K562 (cell line): ENCODE results near the gene CDC42EP5. TPM values are rescaled to one million over a fixed set of nuclear protein-coding genes. Genes with fewer than 3 reads are reported as not detected.
A peak's percentile ranks its signal among the peaks of the same experiment; 100 is the strongest.

ENCODE experiments used
- ARID1B ChIP-seq: fragments of 450-650 bp; IDR thresholded peaks from 2 replicates; pipeline ENCODE4 v1.6.1; 2016; ENCODE audit warnings: antibody characterized with exemption, mild to moderate bottlenecking, inconsistent platforms
- BACH1 ChIP-seq: fragments of 200-800 bp; sonication (Bioruptor generic); IDR thresholded peaks from 2 replicates; pipeline ENCODE4 v1.6.1; 2016; ENCODE audit warnings: missing genetic modification characterization, missing compliant biosample characterization
- CHD2 ChIP-seq: IDR thresholded peaks from 2 replicates; pipeline ENCODE4 v1.6.1; 2011; ENCODE audit warnings: low read depth, low read length
- HEY1 ChIP-seq: fragments of 250-450 bp; sonication (Bioruptor Pico); IDR thresholded peaks from 2 replicates; pipeline ENCODE4 v1.5.0; 2020; ENCODE audit warnings: mild to moderate bottlenecking, moderate library complexity, borderline replicate concordance
- HNRNPUL1 ChIP-seq: fragments of 200-400 bp; formaldehyde crosslinking; IDR thresholded peaks from 2 replicates; pipeline ENCODE4 v1.6.1; 2017; ENCODE audit warnings: low read length
- PHF8 ChIP-seq: fragments of 200-600 bp; sonication (generic); IDR thresholded peaks from 2 replicates; pipeline ENCODE4 v1.6.1; 2012; ENCODE audit warnings: mixed run types, mild to moderate bottlenecking, inconsistent platforms, low read length, moderate library complexity, borderline replicate concordance
- POLR2A ChIP-seq: fragments of 450-650 bp; conservative IDR thresholded peaks from 2 replicates; pipeline ENCODE4 v1.6.1; 2016
- POLR2G ChIP-seq: fragments of 200-400 bp; formaldehyde crosslinking; IDR thresholded peaks from 2 replicates; pipeline ENCODE4 v1.6.1; 2017; ENCODE audit warnings: low read depth, mild to moderate bottlenecking, antibody characterized with exemption, low read length, moderate library complexity
- PTTG1 ChIP-seq: fragments of 450-650 bp; IDR thresholded peaks from 2 replicates; pipeline ENCODE4 v1.6.1; 2016; ENCODE audit warnings: low read depth, mild to moderate bottlenecking, missing genetic modification characterization, missing compliant biosample characterization
- ZFX ChIP-seq: sonication (generic); formaldehyde crosslinking; IDR thresholded peaks from 2 replicates; pipeline ENCODE4 v1.8.0; 2022; ENCODE audit warnings: mild to moderate bottlenecking, missing genetic modification reagents, moderate library complexity
- ZNF224 ChIP-seq: sonication (generic); formaldehyde crosslinking; IDR thresholded peaks from 2 replicates; pipeline ENCODE4 v1.8.0; 2022; ENCODE audit warnings: mild to moderate bottlenecking, missing genetic modification reagents
- ZNF24 ChIP-seq: fragments of 450-650 bp; IDR thresholded peaks from 2 replicates; pipeline ENCODE4 v1.6.1; 2016
- polyA plus RNA-seq, 8 experiments: library from polyadenylated mRNA; depleted of rRNA in 4 of 8; stranded (reverse) in 5 of 8; unstranded in 3 of 8; fragments of >200 nt; fragmentation: Nextera tagmentation in 2 of 8; fragmentation: Illumina TruSeq in 1 of 8; extraction: Ambion mirVana in 2 of 8; extraction: Trizol in 1 of 8; gene quantifications; 2 replicates each; pipeline versions ENCODE4 v1.2.1 to v1.2.3, GENCODE V29; 2011 to 2014; ENCODE audit warnings: inconsistent platforms in 1 of 8, missing spikeins in 1 of 8
- total RNA-seq, 7 experiments: library from RNA; depleted of rRNA in 6 of 7; stranded (reverse); fragments of >200 nt in 6 of 7; fragmentation: Illumina TruSeq in 2 of 7; extraction: Trizol in 2 of 7; gene quantifications; 2 replicates each; pipeline versions ENCODE4 v1.2.1 to v1.2.3, GENCODE V29; 2011 to 2021; ENCODE audit warnings: low replicate concordance in 1 of 7
- TF ChIP-seq, protein P1 (sequence below): fragments of 450-650 bp; IDR thresholded peaks from 2 replicates; pipeline ENCODE4 v1.7.0; 2016; ENCODE audit warnings: borderline replicate concordance
- TF ChIP-seq, protein P2 (sequence below): fragments of 450-650 bp; formaldehyde crosslinking; IDR thresholded peaks from 2 replicates; pipeline ENCODE4 v1.4.0; 2022; ENCODE audit warnings: mild to moderate bottlenecking, moderate library complexity
- TF ChIP-seq, protein P3 (sequence below), 2 experiments: fragments of 250-450 bp in 1 of 2; fragments of 450-650 bp in 1 of 2; sonication (Bioruptor Pico) in 1 of 2; IDR thresholded peaks; 2 replicates each; pipeline versions ENCODE4 v1.6.1 to v1.8.0; 2016 to 2021; ENCODE audit warnings: mild to moderate bottlenecking in 2 of 2, moderate library complexity in 2 of 2, missing compliant biosample characterization in 1 of 2, missing genetic modification characterization in 1 of 2
- TF ChIP-seq, protein P4 (sequence below): fragments of 250-450 bp; sonication (Bioruptor Pico); IDR thresholded peaks from 2 replicates; pipeline ENCODE4 v1.5.0; 2020; ENCODE audit warnings: mild to moderate bottlenecking, borderline replicate concordance
- TF ChIP-seq, protein P5 (sequence below): fragments of 250-450 bp; sonication (Bioruptor Pico); IDR thresholded peaks from 2 replicates; pipeline ENCODE4 v1.4.0; 2020; ENCODE audit warnings: mild to moderate bottlenecking, moderate library complexity

Gene CDC42EP5
- total and polyA plus RNA-seq, 9 of the 15 experiments (the other 6 are each of a cell fraction or from before 2014, with no cell fraction given) = 0.15 to 0.38 TPM; not detected in 7

DNA sequence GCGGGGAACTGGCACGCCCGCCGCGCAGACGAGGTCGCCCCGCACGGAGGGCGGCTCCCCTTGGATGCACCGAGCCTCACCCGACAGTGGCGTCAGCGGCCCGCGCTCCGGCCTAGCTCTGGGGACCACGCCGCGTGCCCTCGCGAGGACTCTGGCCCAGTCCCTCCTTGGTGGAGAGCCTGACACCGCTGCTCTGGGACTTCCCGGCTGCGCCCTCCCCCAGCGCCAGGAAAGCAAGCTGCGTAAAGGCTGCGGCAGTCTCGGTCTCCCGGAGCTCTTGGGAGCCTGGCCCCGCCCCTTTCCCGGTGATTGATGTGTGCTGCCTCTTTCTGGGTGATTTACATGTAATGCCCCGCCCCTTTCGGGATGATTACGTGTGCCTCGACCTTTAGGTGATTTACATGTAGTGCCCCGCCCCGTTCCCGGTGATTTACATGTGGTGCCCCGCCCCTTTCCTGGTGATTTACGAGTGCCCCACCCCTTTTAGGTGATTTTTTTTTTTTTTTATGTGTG is 9.5 kb downstream of the CDC42EP5 start, which contains the start of gene LENG9 (continued):
- TF ChIP-seq PTTG1 (tag) (no peak), ZNF24 (peak; percentile 84), ZNF224 (CRISPR knock-in tag) (no peak), POLR2A (peak; percentile 54), ARID1B (no peak), BACH1 (tag) (no peak), HEY1 (no peak), HNRNPUL1 (no peak), PHF8 (peak; percentile 74; the same call in 1 of the 2 replicates), ZFX (peak; percentile 73), POLR2G (peak; percentile 72), CHD2 (peak; percentile 66)
- TF ChIP-seq, protein P1, sequence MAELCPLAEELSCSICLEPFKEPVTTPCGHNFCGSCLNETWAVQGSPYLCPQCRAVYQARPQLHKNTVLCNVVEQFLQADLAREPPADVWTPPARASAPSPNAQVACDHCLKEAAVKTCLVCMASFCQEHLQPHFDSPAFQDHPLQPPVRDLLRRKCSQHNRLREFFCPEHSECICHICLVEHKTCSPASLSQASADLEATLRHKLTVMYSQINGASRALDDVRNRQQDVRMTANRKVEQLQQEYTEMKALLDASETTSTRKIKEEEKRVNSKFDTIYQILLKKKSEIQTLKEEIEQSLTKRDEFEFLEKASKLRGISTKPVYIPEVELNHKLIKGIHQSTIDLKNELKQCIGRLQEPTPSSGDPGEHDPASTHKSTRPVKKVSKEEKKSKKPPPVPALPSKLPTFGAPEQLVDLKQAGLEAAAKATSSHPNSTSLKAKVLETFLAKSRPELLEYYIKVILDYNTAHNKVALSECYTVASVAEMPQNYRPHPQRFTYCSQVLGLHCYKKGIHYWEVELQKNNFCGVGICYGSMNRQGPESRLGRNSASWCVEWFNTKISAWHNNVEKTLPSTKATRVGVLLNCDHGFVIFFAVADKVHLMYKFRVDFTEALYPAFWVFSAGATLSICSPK = no peak
- TF ChIP-seq, protein P2, sequence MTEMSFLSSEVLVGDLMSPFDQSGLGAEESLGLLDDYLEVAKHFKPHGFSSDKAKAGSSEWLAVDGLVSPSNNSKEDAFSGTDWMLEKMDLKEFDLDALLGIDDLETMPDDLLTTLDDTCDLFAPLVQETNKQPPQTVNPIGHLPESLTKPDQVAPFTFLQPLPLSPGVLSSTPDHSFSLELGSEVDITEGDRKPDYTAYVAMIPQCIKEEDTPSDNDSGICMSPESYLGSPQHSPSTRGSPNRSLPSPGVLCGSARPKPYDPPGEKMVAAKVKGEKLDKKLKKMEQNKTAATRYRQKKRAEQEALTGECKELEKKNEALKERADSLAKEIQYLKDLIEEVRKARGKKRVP (CRISPR knock-in tag) = no peak
- TF ChIP-seq, protein P3, sequence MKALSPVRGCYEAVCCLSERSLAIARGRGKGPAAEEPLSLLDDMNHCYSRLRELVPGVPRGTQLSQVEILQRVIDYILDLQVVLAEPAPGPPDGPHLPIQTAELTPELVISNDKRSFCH (CRISPR knock-in tag; IDR thresholded peaks at IDR 0.05) = no peak
- TF ChIP-seq, protein P3 (tag; IDR thresholded peaks at IDR 0.05) = 0 out of 2 replicates have a peak, but pooled peaks have one; percentile 2
- TF ChIP-seq, protein P4, sequence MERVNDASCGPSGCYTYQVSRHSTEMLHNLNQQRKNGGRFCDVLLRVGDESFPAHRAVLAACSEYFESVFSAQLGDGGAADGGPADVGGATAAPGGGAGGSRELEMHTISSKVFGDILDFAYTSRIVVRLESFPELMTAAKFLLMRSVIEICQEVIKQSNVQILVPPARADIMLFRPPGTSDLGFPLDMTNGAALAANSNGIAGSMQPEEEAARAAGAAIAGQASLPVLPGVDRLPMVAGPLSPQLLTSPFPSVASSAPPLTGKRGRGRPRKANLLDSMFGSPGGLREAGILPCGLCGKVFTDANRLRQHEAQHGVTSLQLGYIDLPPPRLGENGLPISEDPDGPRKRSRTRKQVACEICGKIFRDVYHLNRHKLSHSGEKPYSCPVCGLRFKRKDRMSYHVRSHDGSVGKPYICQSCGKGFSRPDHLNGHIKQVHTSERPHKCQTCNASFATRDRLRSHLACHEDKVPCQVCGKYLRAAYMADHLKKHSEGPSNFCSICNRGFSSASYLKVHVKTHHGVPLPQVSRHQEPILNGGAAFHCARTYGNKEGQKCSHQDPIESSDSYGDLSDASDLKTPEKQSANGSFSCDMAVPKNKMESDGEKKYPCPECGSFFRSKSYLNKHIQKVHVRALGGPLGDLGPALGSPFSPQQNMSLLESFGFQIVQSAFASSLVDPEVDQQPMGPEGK (CRISPR knock-in tag) = no peak
- TF ChIP-seq, protein P5, sequence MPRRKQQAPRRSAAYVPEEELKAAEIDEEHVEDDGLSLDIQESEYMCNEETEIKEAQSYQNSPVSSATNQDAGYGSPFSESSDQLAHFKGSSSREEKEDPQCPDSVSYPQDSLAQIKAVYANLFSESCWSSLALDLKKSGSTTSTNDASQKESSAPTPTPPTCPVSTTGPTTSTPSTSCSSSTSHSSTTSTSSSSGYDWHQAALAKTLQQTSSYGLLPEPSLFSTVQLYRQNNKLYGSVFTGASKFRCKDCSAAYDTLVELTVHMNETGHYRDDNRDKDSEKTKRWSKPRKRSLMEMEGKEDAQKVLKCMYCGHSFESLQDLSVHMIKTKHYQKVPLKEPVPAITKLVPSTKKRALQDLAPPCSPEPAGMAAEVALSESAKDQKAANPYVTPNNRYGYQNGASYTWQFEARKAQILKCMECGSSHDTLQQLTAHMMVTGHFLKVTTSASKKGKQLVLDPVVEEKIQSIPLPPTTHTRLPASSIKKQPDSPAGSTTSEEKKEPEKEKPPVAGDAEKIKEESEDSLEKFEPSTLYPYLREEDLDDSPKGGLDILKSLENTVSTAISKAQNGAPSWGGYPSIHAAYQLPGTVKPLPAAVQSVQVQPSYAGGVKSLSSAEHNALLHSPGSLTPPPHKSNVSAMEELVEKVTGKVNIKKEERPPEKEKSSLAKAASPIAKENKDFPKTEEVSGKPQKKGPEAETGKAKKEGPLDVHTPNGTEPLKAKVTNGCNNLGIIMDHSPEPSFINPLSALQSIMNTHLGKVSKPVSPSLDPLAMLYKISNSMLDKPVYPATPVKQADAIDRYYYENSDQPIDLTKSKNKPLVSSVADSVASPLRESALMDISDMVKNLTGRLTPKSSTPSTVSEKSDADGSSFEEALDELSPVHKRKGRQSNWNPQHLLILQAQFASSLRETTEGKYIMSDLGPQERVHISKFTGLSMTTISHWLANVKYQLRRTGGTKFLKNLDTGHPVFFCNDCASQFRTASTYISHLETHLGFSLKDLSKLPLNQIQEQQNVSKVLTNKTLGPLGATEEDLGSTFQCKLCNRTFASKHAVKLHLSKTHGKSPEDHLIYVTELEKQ = no peak
